Sigmoid colon (tissue), 4 donors: Measurements from ENCODE around the gene PLSCR4.

Experiments used
- CTCF ChIP-seq, 4 experiments: fragments of 450-650 bp in 3 of 4; fragments of 200-600 bp in 1 of 4; IDR thresholded peaks; one replicate each; pipeline ENCODE4 v1.5.1; 2016 to 2019; ENCODE audit warnings: antibody characterized with exemption in 4 of 4, mild to moderate bottlenecking in 3 of 4, moderate library complexity in 2 of 4
- POLR2A ChIP-seq, 2 donors: fragments of 450-650 bp; IDR thresholded peaks; one replicate each; pipeline ENCODE4 v1.6.1; 2016; ENCODE audit warnings: antibody characterized with exemption in 2 of 2, mild to moderate bottlenecking in 2 of 2, moderate library complexity in 2 of 2
- POLR2AphosphoS5 ChIP-seq, 4 donors: sonication (generic); formaldehyde crosslinking; IDR thresholded peaks; one replicate each; pipeline ENCODE4 v1.6.1; 2017; ENCODE audit warnings: antibody characterized with exemption in 4 of 4

- TF ChIP-seq CTCF (IDR thresholded peaks at IDR 0.05) = no peak
- no peak for TF ChIP-seq POLR2A (IDR thresholded peaks at IDR 0.05)
- no peak for TF ChIP-seq POLR2AphosphoS5 (IDR thresholded peaks at IDR 0.05)
Measured at GRCh38 chr3:146196789-146197188, 54.1 kb downstream of the PLSCR4 start.
